SH-SY5Y (cell line): Measurements from ENCODE around the gene IFI27L2.

Source experiments
- GATA2 ChIP-seq: IDR thresholded peaks from 2 replicates; pipeline ENCODE4 v1.6.1; 2011; ENCODE audit warnings: mild to moderate bottlenecking, low read depth, low read length
- GATA3 ChIP-seq: IDR thresholded peaks from 2 replicates; pipeline ENCODE4 v1.6.1; 2011; ENCODE audit warnings: low read depth, mild to moderate bottlenecking, low read length, moderate library complexity

DNA sequence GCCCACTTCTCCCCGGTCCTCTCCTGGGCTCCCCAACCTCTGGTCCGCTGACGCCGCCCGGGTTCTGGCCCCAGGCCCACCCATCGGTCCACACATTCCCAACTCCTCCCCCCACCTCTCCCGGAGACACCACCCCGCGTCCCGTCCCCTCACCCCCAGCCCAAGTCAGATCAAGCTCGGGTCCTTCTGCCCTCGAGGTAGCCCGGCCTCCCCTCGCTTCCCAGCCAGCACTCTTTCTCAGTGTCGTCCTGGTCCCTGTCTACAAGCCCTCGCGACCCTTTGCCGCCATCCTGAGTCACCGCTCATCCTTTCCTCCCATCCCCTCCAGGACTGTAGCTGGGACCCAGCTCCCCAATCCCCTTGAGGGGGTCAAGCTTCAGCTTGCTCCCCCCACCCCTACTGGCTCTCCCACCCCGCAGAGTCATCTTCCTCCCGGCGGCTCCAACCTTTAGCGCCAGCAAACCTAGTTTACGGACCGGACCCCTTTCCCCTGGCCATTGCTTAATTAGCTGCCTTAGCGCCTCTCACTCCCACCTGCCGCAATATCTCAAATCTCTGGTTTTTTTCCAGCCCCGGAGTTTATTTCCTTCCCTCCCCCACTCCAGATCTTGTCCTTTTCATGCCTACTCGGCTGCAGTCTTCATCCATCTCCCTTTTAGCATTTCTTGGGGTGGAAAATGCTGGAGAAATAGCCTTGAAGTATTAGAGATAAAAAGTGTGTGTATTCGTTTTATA, 45.8 kb upstream of the IFI27L2 start:
- TF ChIP-seq GATA3 (no peak), GATA2 (no peak)
